ENCODE data around the gene AFG1L. TPM values are rescaled to one million over a fixed set of nuclear protein-coding genes. Genes with fewer than 3 reads are reported as not detected.

Gene AFG1L
- total and polyA plus RNA-seq, 2 experiments from 2014 or later, result 4.1 to 8.7 TPM

- Histone ChIP-seq H3K4me2 (no peak overlapping the region), H3K36me3 (ENCODE audit: insufficient read depth) (no peaks in the 10 kb centered on the region), H3K9me2 (ENCODE audit: insufficient read depth) (no peaks in the 10 kb centered on the region), H3F3A (replicated peaks; ENCODE audit: low read depth) (no peaks in the 10 kb centered on the region), H2AFZ (no peak overlapping the region), H3K4me3 (no peak overlapping the region), H4K20me1 (replicated peaks; ENCODE audit: insufficient read depth) (no peaks in the 10 kb centered on the region), H3K27me3 (ENCODE audit: insufficient read depth) (no peaks in the 10 kb centered on the region), H3K4me1 (ENCODE audit: insufficient read depth) (no peaks in the 10 kb centered on the region), H3K79me2 (replicated peaks; ENCODE audit: insufficient read depth) (no peaks in the 10 kb centered on the region), H3K27ac (ENCODE audit: low read depth) (no peak overlapping the region)
- TF ChIP-seq, protein P1, sequence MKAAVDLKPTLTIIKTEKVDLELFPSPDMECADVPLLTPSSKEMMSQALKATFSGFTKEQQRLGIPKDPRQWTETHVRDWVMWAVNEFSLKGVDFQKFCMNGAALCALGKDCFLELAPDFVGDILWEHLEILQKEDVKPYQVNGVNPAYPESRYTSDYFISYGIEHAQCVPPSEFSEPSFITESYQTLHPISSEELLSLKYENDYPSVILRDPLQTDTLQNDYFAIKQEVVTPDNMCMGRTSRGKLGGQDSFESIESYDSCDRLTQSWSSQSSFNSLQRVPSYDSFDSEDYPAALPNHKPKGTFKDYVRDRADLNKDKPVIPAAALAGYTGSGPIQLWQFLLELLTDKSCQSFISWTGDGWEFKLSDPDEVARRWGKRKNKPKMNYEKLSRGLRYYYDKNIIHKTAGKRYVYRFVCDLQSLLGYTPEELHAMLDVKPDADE (IDR thresholded peaks at IDR 0.05), result no peak
- no peak for TF ChIP-seq CREB1 (CRISPR knock-in tag; IDR thresholded peaks at IDR 0.05; ENCODE audit: low read depth)
- no peak for TF ChIP-seq EZH2phosphoT487 (IDR thresholded peaks at IDR 0.05; ENCODE audit: unreplicated experiment)
- no peak for TF ChIP-seq EZH2 (IDR thresholded peaks at IDR 0.05; ENCODE audit: low read depth, unreplicated experiment)
- TF ChIP-seq, protein P2, sequence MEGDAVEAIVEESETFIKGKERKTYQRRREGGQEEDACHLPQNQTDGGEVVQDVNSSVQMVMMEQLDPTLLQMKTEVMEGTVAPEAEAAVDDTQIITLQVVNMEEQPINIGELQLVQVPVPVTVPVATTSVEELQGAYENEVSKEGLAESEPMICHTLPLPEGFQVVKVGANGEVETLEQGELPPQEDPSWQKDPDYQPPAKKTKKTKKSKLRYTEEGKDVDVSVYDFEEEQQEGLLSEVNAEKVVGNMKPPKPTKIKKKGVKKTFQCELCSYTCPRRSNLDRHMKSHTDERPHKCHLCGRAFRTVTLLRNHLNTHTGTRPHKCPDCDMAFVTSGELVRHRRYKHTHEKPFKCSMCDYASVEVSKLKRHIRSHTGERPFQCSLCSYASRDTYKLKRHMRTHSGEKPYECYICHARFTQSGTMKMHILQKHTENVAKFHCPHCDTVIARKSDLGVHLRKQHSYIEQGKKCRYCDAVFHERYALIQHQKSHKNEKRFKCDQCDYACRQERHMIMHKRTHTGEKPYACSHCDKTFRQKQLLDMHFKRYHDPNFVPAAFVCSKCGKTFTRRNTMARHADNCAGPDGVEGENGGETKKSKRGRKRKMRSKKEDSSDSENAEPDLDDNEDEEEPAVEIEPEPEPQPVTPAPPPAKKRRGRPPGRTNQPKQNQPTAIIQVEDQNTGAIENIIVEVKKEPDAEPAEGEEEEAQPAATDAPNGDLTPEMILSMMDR (conservative IDR thresholded peaks at IDR 0.05; ENCODE audit: low read depth in 2 of 2), result no peak
- no peak for TF ChIP-seq ZNF331 (CRISPR knock-in tag; IDR thresholded peaks at IDR 0.05; ENCODE audit: low read depth)
- TF ChIP-seq NANOG (IDR thresholded peaks at IDR 0.05; ENCODE audit: borderline replicate concordance), result no peak
- no peak for TF ChIP-seq JUNB (IDR thresholded peaks at IDR 0.05; ENCODE audit: unreplicated experiment)
- TF ChIP-seq, protein P3, sequence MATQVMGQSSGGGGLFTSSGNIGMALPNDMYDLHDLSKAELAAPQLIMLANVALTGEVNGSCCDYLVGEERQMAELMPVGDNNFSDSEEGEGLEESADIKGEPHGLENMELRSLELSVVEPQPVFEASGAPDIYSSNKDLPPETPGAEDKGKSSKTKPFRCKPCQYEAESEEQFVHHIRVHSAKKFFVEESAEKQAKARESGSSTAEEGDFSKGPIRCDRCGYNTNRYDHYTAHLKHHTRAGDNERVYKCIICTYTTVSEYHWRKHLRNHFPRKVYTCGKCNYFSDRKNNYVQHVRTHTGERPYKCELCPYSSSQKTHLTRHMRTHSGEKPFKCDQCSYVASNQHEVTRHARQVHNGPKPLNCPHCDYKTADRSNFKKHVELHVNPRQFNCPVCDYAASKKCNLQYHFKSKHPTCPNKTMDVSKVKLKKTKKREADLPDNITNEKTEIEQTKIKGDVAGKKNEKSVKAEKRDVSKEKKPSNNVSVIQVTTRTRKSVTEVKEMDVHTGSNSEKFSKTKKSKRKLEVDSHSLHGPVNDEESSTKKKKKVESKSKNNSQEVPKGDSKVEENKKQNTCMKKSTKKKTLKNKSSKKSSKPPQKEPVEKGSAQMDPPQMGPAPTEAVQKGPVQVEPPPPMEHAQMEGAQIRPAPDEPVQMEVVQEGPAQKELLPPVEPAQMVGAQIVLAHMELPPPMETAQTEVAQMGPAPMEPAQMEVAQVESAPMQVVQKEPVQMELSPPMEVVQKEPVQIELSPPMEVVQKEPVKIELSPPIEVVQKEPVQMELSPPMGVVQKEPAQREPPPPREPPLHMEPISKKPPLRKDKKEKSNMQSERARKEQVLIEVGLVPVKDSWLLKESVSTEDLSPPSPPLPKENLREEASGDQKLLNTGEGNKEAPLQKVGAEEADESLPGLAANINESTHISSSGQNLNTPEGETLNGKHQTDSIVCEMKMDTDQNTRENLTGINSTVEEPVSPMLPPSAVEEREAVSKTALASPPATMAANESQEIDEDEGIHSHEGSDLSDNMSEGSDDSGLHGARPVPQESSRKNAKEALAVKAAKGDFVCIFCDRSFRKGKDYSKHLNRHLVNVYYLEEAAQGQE (IDR thresholded peaks at IDR 0.05; ENCODE audit: unreplicated experiment), result no peak
- TF ChIP-seq, protein P4, sequence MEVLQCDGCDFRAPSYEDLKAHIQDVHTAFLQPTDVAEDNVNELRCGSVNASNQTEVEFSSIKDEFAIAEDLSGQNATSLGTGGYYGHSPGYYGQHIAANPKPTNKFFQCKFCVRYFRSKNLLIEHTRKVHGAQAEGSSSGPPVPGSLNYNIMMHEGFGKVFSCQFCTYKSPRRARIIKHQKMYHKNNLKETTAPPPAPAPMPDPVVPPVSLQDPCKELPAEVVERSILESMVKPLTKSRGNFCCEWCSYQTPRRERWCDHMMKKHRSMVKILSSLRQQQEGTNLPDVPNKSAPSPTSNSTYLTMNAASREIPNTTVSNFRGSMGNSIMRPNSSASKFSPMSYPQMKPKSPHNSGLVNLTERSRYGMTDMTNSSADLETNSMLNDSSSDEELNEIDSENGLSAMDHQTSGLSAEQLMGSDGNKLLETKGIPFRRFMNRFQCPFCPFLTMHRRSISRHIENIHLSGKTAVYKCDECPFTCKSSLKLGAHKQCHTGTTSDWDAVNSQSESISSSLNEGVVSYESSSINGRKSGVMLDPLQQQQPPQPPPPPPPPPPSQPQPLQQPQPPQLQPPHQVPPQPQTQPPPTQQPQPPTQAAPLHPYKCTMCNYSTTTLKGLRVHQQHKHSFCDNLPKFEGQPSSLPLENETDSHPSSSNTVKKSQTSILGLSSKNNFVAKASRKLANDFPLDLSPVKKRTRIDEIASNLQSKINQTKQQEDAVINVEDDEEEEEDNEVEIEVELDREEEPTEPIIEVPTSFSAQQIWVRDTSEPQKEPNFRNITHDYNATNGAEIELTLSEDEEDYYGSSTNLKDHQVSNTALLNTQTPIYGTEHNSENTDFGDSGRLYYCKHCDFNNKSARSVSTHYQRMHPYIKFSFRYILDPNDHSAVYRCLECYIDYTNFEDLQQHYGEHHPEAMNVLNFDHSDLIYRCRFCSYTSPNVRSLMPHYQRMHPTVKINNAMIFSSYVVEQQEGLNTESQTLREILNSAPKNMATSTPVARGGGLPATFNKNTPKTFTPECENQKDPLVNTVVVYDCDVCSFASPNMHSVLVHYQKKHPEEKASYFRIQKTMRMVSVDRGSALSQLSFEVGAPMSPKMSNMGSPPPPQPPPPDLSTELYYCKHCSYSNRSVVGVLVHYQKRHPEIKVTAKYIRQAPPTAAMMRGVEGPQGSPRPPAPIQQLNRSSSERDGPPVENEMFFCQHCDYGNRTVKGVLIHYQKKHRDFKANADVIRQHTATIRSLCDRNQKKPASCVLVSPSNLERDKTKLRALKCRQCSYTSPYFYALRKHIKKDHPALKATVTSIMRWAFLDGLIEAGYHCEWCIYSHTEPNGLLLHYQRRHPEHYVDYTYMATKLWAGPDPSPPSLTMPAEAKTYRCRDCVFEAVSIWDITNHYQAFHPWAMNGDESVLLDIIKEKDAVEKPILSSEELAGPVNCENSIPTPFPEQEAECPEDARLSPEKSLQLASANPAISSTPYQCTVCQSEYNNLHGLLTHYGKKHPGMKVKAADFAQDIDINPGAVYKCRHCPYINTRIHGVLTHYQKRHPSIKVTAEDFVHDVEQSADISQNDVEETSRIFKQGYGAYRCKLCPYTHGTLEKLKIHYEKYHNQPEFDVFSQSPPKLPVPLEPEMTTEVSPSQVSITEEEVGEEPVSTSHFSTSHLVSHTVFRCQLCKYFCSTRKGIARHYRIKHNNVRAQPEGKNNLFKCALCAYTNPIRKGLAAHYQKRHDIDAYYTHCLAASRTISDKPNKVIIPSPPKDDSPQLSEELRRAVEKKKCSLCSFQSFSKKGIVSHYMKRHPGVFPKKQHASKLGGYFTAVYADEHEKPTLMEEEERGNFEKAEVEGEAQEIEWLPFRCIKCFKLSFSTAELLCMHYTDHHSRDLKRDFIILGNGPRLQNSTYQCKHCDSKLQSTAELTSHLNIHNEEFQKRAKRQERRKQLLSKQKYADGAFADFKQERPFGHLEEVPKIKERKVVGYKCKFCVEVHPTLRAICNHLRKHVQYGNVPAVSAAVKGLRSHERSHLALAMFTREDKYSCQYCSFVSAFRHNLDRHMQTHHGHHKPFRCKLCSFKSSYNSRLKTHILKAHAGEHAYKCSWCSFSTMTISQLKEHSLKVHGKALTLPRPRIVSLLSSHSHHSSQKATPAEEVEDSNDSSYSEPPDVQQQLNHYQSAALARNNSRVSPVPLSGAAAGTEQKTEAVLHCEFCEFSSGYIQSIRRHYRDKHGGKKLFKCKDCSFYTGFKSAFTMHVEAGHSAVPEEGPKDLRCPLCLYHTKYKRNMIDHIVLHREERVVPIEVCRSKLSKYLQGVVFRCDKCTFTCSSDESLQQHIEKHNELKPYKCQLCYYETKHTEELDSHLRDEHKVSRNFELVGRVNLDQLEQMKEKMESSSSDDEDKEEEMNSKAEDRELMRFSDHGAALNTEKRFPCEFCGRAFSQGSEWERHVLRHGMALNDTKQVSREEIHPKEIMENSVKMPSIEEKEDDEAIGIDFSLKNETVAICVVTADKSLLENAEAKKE (CRISPR knock-in tag; IDR thresholded peaks at IDR 0.05), result no peak
- no peak for TF ChIP-seq POLR2AphosphoS5 (IDR thresholded peaks at IDR 0.05; ENCODE audit: low read depth)
- TF ChIP-seq STAT1 (IDR thresholded peaks at IDR 0.05; ENCODE audit: unreplicated experiment), result no peak
- TF ChIP-seq ZNF114 (CRISPR knock-in tag; IDR thresholded peaks at IDR 0.05), result no peak
- ATAC-seq, result no peak
- Mint-ChIP-seq H3K27me3 (ENCODE audit: insufficient read depth, low read depth, poor library complexity) (no peaks in the 10 kb centered on the region), H3K36me3 (ENCODE audit: low read depth) (no peaks in the 10 kb centered on the region), H3K9me3 (peaks cover 6% of the 10 kb centered on the region; the same call in 1 of the 3 replicates), H3K4me3 (no peak overlapping the region), H3K27ac (no peak overlapping the region), H3K4me1 (no peaks in the 10 kb centered on the region)
- peak; percentile 13 for DNase-seq (ENCODE audit: low spot score)
These were observed 125.2 kb downstream of the AFG1L start for GRCh38 chr6:108419934-108420609.

Data from GM23338 (cell line).